IMR-90 (cell line): ENCODE measurements around the gene GDPD2. TPM values are rescaled to one million over a fixed set of nuclear protein-coding genes. Genes with fewer than 3 reads are reported as not detected.

Experiments
- ATAC-seq: fragments of 200-7000 bp; cut with Tn5 transposase; 2 replicates; pipeline ENCODE4 v1.9.1; 2020; ENCODE audit warnings: low read depth, mild to moderate bottlenecking, moderate library complexity
- BruUV-seq: library from RNA; stranded (reverse); fragments of 400-500 nt; replicated peaks from 2 replicates; lab custom pipeline; 2021; lab: Mats Ljungman, UMichigan
- CTCF ChIA-PET: fragments of 300-600 bp; formaldehyde crosslinking; extraction: SDS; loops from one replicate; lab custom pipeline; 2021; ENCODE audit warnings: antibody characterized with exemption; lab: Yijun Ruan, JAX
- POLR2A ChIA-PET: fragments of 300-600 bp; sonication (Branson Sonifier 250); formaldehyde crosslinking; loops from one replicate; lab custom pipeline; 2022; ENCODE audit warnings: antibody characterized with exemption; ENCODE audit not compliant: unreplicated experiment; lab: Charles Lee
- DNase-seq: peaks from one replicate; pipeline ENCODE4 v3.0.0; 2013
- H2AFZ ChIP-seq: replicated peaks from 2 replicates; pipeline ENCODE3; 2013; ENCODE audit warnings: low read length, mild to moderate bottlenecking; ENCODE audit not compliant: poor library complexity
- H2AK5ac ChIP-seq: 2 replicates; pipeline ENCODE4 v1.6.1; 2013; ENCODE audit warnings: low read depth, low read length, inconsistent platforms
- H2AK9ac ChIP-seq: replicated peaks from 2 replicates; pipeline ENCODE3; 2013; ENCODE audit warnings: mild to moderate bottlenecking, low read depth, low read length, moderate library complexity; ENCODE audit not compliant: poor library complexity
- H2BK120ac ChIP-seq: 2 replicates; pipeline ENCODE4 v1.6.1; 2013; ENCODE audit warnings: low read depth, low read length, inconsistent platforms
- H2BK15ac ChIP-seq: 3 replicates; pipeline ENCODE4 v1.6.1; 2013; ENCODE audit warnings: low read depth, low read length, inconsistent platforms
- H2BK20ac ChIP-seq: 2 replicates; pipeline ENCODE4 v1.6.1; 2013; ENCODE audit warnings: low read depth, mild to moderate bottlenecking, inconsistent platforms, low read length, moderate library complexity
- H2BK5ac ChIP-seq: 2 replicates; pipeline ENCODE4 v1.6.1; 2013; ENCODE audit warnings: mild to moderate bottlenecking, low read depth, low read length, inconsistent platforms; ENCODE audit not compliant: poor library complexity, severe bottlenecking
- H3K14ac ChIP-seq: replicated peaks from 2 replicates; pipeline ENCODE4 v1.6.1; 2013; ENCODE audit warnings: low read depth, low read length, inconsistent platforms
- H3K18ac ChIP-seq: 2 replicates; pipeline ENCODE4 v1.6.1; 2013; ENCODE audit warnings: low read depth, low read length, control low read depth
- H3K23ac ChIP-seq: 2 replicates; pipeline ENCODE4 v1.6.1; 2013; ENCODE audit warnings: low read depth, low read length, inconsistent platforms
- H3K27ac ChIP-seq: 2 replicates; pipeline ENCODE4 v1.5.1; 2013; ENCODE audit warnings: mild to moderate bottlenecking, control low read depth, low read length; ENCODE audit not compliant: insufficient read depth
- H3K27me3 ChIP-seq: 2 replicates; pipeline ENCODE4 v1.6.1; 2013; ENCODE audit warnings: low read length; ENCODE audit not compliant: control insufficient read depth, insufficient read depth
- H3K36me3 ChIP-seq: 2 replicates; pipeline ENCODE4 v1.6.1; 2013; ENCODE audit warnings: low read length, mixed read lengths; ENCODE audit not compliant: control insufficient read depth, insufficient read depth
- H3K4ac ChIP-seq: 2 replicates; pipeline ENCODE4 v1.6.1; 2013; ENCODE audit warnings: low read depth, low read length, inconsistent platforms
- H3K4me1 ChIP-seq: 2 replicates; pipeline ENCODE4 v1.6.1; 2013; ENCODE audit warnings: low read length, mixed read lengths; ENCODE audit not compliant: control insufficient read depth, insufficient read depth
- H3K4me2 ChIP-seq: 2 replicates; pipeline ENCODE4 v1.6.1; 2013; ENCODE audit warnings: low read depth, mild to moderate bottlenecking, control low read depth, low read length, moderate library complexity
- H3K4me3 ChIP-seq: 2 replicates; pipeline ENCODE4 v1.5.1; 2013; ENCODE audit warnings: low read depth, mild to moderate bottlenecking, control low read depth, low read length, moderate library complexity; ENCODE audit not compliant: insufficient read depth
- H3K56ac ChIP-seq: 2 replicates; pipeline ENCODE4 v1.6.1; 2013; ENCODE audit warnings: low read length, inconsistent platforms; ENCODE audit not compliant: insufficient read depth; ENCODE audit errors: extremely low read depth
- H3K79me1 ChIP-seq, 2 experiments: 2 replicates each; pipeline ENCODE4 v1.6.1; 2013; ENCODE audit warnings: low read length in 2 of 2, inconsistent platforms in 1 of 2, low read depth in 1 of 2
- H3K9ac ChIP-seq: 2 replicates; pipeline ENCODE4 v1.6.1; 2013; ENCODE audit warnings: low read depth, low read length, control low read depth
- H3K9me1 ChIP-seq: 2 replicates; pipeline ENCODE4 v1.6.1; 2013; ENCODE audit warnings: low read length, inconsistent platforms; ENCODE audit not compliant: insufficient read depth
- H3K9me3 ChIP-seq: 2 replicates; pipeline ENCODE4 v1.6.1; 2013; ENCODE audit warnings: low read length; ENCODE audit not compliant: control insufficient read depth, insufficient read depth
- H4K20me1 ChIP-seq: 2 replicates; pipeline ENCODE4 v1.6.1; 2013; ENCODE audit warnings: low read length, inconsistent platforms; ENCODE audit not compliant: insufficient read depth
- H4K5ac ChIP-seq: 2 replicates; pipeline ENCODE4 v1.6.1; 2013; ENCODE audit warnings: mild to moderate bottlenecking, low read depth, low read length, control low read depth
- H4K8ac ChIP-seq, 2 experiments: 2 replicates each; pipeline ENCODE4 v1.6.1; 2013; ENCODE audit warnings: low read depth in 2 of 2, low read length in 2 of 2, control low read depth in 1 of 2, inconsistent platforms in 1 of 2
- H4K91ac ChIP-seq: 2 replicates; pipeline ENCODE4 v1.6.1; 2013; ENCODE audit warnings: low read depth, low read length, inconsistent platforms; ENCODE audit not compliant: insufficient read depth
- CEBPB ChIP-seq: IDR thresholded peaks from 2 replicates; pipeline ENCODE4 v1.6.1; 2012; ENCODE audit warnings: low read depth, low read length, improper control_type of control experiment
- FOS ChIP-seq: fragments of 150-350 bp; IDR thresholded peaks from 2 replicates; pipeline ENCODE4 v1.6.1; 2016; ENCODE audit warnings: low read depth, low read length
- MAZ ChIP-seq: IDR thresholded peaks from 2 replicates; pipeline ENCODE4 v1.6.1; 2012; ENCODE audit warnings: low read depth, mild to moderate bottlenecking, low read length, improper control_type of control experiment, moderate library complexity, borderline replicate concordance
- MXI1 ChIP-seq: IDR thresholded peaks from 2 replicates; pipeline ENCODE4 v1.6.1; 2012; ENCODE audit warnings: low read depth, mild to moderate bottlenecking, low read length, moderate library complexity, borderline replicate concordance
- POLR2A ChIP-seq: IDR thresholded peaks from 2 replicates; pipeline ENCODE4 v1.6.1; 2012; ENCODE audit warnings: mild to moderate bottlenecking, low read depth, low read length
- RFX5 ChIP-seq: IDR thresholded peaks from 2 replicates; pipeline ENCODE4 v1.8.0; 2012; ENCODE audit warnings: low read depth, mild to moderate bottlenecking, low read length, moderate library complexity
- WGBS, 2 experiments: methylation state at CpG; one replicate each; pipeline versions ENCODE4 v1.1.5 to v1.1.7; 2013; ENCODE audit warnings: missing lambda C conversion rate in 2 of 2; ENCODE audit not compliant: insufficient read length in 1 of 2; ENCODE audit errors: extremely low coverage in 2 of 2; 5-methylcytosine and 5-hydroxymethylcytosine counted together
- dilution Hi-C: fragments of 300-500 bp; cut with HindIII; formaldehyde crosslinking; loops from one replicate; pipeline ENCODE4 v1.14.3; 2018; ENCODE audit warnings: low sequenced_read_pairs; ENCODE audit not compliant: unreplicated experiment
- in situ Hi-C: fragments of 300-500 bp; cut with MboI; formaldehyde crosslinking; loops from 3 replicates; pipeline ENCODE4 v1.14.3; 2019; ENCODE audit warnings: low sequenced_read_pairs, inconsistent platforms, mixed read lengths
- intact Hi-C: fragments of 100-400 bp; cut with micrococcal nuclease; formaldehyde crosslinking; loops from 2 replicates; pipeline ENCODE4 v1.10.0; 2022
- polyA plus RNA-seq, 3 experiments: library from polyadenylated mRNA; depleted of rRNA; stranded (reverse); fragments of >200 nt; gene quantifications; 2 replicates each; pipeline ENCODE4 v1.2.3, GENCODE V29; 2012; ENCODE audit warnings: low replicate concordance in 1 of 3
- total RNA-seq: library from RNA; depleted of rRNA; stranded (reverse); fragments of >200 nt; gene quantifications from 2 replicates; pipeline ENCODE4 v1.2.3, GENCODE V29; 2012
- TF ChIP-seq, protein P1 (sequence below): fragments of 150-350 bp; IDR thresholded peaks from 2 replicates; pipeline ENCODE4 v1.6.1; 2017; ENCODE audit warnings: mild to moderate bottlenecking, antibody characterized with exemption, low read length, low read depth

GDPD2 gene
- total and polyA plus RNA-seq, 2 of the 4 experiments (the other 2 are of a cell fraction): not detected

DNA sequence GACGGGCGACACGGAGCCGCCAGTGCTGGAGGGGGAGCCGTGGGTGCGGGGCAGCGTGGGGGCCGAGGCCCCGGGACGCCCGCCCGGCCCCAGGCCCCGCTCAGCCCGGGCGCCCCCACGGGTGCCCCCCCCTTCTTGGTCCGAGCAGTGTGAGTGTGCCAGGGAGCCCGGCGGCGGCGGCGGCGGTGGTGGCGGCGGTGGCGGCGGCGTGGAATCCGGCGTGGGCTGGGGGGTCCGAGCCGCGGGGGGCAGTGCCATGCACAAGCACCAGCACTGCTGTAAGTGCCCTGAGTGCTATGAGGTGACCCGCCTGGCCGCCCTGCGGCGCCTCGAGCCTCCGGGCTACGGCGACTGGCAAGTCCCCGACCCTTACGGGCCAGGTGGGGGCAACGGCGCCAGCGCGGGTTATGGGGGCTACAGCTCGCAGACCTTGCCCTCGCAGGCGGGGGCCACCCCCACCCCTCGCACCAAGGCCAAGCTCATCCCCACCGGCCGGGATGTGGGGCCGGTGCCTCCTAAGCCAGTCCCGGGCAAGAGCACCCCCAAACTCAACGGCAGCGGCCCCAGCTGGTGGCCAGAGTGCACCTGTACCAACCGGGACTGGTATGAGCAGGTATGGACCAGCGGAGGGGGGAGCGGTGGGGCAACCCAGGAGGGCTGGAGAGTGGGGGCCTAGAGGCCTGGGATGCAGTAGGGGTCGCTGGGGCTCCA lies 22.0 kb downstream of the GDPD2 start:
- Histone ChIP-seq H3K23ac (no peak overlapping the region), H3K9me3 (no peaks in the 10 kb centered on the region; the same call in 1 of the 2 replicates), H2BK15ac (no peak overlapping the region), H4K91ac (no peak overlapping the region), H3K27me3 (peaks cover 18% of the 10 kb centered on the region), H4K20me1 (no peaks in the 10 kb centered on the region), H2BK5ac (no peak overlapping the region), H2BK120ac (no peak overlapping the region), H3K18ac (no peak overlapping the region), H3K4ac (no peak overlapping the region), H3K27ac (no peak overlapping the region), H2BK20ac (no peak overlapping the region), H3K14ac (no peak overlapping the region), H3K4me2 (peak overlapping the region; percentile 69; the same call in 1 of the 2 replicates), H3K36me3 (no peaks in the 10 kb centered on the region), H3K79me1 (no peaks in the 10 kb centered on the region), H3K4me3 (peak overlapping the region; percentile 37; the same call in 1 of the 2 replicates), H3K56ac (no peak overlapping the region), H2AFZ (peak overlapping the region; percentile 79), H2AK9ac (no peak overlapping the region), H4K8ac (no peak overlapping the region), H3K4me1 (no peaks in the 10 kb centered on the region), H3K9me1 (no peaks in the 10 kb centered on the region), H3K9ac (no peak overlapping the region), H2AK5ac (no peak overlapping the region), H4K5ac (no peak overlapping the region)
- WGBS, 2 experiments: 36% methylated on average over 9 of the region's 61 CpGs; no CpG with 5 or more reads in 1 of the 2 experiments
- ChIA-PET CTCF (no interaction called here), POLR2A (no interaction called here)
- TF ChIP-seq CEBPB: no peak
- no peak for TF ChIP-seq RFX5
- TF ChIP-seq FOS: no peak
- TF ChIP-seq POLR2A: no peak
- TF ChIP-seq MAZ: no peak
- no peak for TF ChIP-seq MXI1
- TF ChIP-seq, protein P1, sequence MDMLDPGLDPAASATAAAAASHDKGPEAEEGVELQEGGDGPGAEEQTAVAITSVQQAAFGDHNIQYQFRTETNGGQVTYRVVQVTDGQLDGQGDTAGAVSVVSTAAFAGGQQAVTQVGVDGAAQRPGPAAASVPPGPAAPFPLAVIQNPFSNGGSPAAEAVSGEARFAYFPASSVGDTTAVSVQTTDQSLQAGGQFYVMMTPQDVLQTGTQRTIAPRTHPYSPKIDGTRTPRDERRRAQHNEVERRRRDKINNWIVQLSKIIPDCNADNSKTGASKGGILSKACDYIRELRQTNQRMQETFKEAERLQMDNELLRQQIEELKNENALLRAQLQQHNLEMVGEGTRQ: no peak
- no peak for DNase-seq
- intact Hi-C loops (no loop called here), in situ Hi-C loops (no loop called here), dilution Hi-C loops (no loop called here)
- ATAC-seq: no peak
- BruUV-seq: no TSS peak
